ENCODE measurements around the gene TUBGCP2.

DNA sequence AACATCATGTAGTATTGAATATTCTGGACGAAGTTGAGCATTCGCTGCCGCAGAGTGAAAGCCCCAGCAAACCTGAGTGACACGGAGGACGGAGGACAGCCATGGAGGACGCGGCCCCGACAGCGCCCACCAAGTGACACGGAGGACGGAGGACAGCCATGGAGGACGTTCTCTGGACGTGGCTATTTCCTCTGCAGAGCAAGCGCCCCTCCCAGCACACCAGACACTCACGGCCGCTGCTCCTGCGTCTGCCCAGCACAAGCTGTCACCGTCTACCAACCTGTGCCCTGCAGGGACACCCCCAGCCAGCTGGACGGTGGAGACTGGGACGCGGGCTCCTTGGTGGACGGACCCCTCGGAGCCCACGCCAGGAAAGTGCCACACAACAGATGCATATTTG, 24.7 kb downstream of the TUBGCP2 start:
- no peak for TF ChIP-seq CTCF (IDR thresholded peaks at IDR 0.05)
- TF ChIP-seq EZH2 (IDR thresholded peaks at IDR 0.05): no peak

Measured in neural progenitor cell (in vitro differentiated cells).